NCI-H1048 (cell line): Measurements from ENCODE around the gene GNE.

Source experiments
- DNase-seq: peaks from one replicate; lab custom pipeline; 2025; lab: John Stamatoyannopoulos, UW

The GNE gene

DNA sequence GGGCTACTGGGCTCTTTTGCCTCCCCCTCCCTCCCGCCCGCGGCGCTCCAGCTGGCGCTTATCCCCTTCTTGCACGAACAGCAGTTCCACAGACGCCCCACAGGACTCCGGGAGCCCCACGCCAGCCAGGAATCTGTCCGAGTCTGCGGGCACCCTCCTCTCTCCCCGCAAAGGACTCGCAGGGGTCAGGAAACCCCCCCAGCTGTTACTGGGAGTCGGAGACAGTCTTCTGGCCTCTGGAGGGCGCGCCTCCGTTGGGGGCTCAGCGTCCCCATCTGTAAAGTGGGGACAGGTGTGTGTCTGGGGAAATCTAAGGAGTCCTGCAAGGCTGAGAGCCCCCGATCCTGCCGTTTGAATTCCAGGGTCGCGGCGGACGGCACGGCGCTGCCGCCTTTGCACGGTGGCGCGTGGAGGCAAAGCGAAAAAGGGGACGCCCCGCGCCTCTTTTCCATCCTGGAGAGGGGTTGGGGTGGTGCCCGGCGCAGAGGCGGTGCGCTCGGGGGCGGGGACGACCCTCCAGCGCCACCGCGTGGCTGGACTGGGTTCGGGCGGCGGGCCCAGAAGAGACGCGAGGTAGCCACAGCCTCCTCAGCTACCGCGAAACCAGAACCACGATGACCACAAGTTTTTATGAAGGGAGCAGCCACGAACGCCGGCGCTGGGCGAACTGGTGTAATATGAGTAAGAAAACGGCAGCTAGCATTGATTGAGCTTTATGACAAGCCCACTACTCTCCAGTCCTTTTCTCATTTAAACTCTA, 91.9 kb downstream of the GNE start:
- DNase-seq, result peak; percentile 51

DNA sequence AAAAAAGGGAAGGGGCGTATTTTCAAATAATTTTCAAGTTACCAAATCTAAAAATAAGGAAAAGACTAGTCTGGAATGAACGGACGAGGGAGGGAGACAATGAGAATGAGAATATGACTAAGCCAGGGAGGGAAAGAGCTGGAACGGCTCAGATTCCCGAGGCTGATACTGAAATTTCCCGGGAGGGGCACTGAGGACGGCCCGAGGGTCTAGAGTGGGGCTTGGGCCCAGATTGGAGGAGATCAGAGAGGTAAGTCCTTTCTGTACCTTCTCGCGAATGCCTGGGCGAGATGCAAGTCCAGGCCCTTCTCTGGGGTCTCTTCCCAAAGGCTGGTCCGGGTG, 92.5 kb downstream of the GNE start:
- DNase-seq, result no peak

DNA sequence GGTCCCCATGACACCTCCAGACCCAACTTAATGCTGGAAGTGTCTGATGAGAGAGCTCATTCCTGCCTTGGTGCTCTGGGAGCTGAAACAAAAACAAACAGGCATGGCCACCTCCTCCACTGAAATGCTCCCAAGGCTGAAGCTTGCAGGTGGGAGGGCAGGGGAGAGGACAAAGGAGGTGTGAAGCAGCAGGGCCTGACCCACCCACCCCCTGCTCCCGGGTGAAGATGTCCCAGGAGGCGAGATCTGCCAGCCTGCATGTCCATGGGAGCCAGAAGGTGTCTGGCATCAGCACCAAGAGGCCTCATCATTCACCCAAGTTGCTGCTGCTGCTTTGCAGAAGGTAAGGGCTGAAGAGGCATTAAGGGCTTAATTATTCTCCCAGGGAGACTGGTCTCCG, 93.3 kb downstream of the GNE start:
- DNase-seq, result no peak
